Astrocyte (in vitro differentiated cells and primary cell): ENCODE results near the gene RFX8. TPM values are rescaled to one million over a fixed set of nuclear protein-coding genes. Genes with fewer than 3 reads are reported as not detected.

Source experiments
- DNase-seq: peaks from one replicate; pipeline ENCODE4 v3.0.0-alpha.2; 2010; ENCODE audit warnings: low read depth
- FAIRE-seq: peaks from 2 replicates; lab custom pipeline; 2011; peaks lifted over from hg19 to GRCh38; lab: Jason Lieb, UNC
- H2AFZ ChIP-seq: 2 replicates; pipeline ENCODE4 v1.6.0; 2012; ENCODE audit warnings: low read depth, low read length, inconsistent platforms
- H3K27ac ChIP-seq: 2 replicates; pipeline ENCODE4 v1.5.1; 2011; ENCODE audit warnings: low read depth, low read length, inconsistent platforms
- H3K27me3 ChIP-seq: 2 replicates; pipeline ENCODE4 v1.6.0; 2011; ENCODE audit warnings: low read length, inconsistent platforms; ENCODE audit not compliant: insufficient read depth
- H3K36me3 ChIP-seq: 2 replicates; pipeline ENCODE4 v1.5.1; 2011; ENCODE audit warnings: low read length, inconsistent platforms; ENCODE audit not compliant: insufficient read depth
- H3K4me1 ChIP-seq: 2 replicates; pipeline ENCODE4 v1.5.1; 2011; ENCODE audit warnings: low read length, inconsistent platforms; ENCODE audit not compliant: insufficient read depth
- H3K4me2 ChIP-seq: 2 replicates; pipeline ENCODE4 v1.6.0; 2012; ENCODE audit warnings: low read length, inconsistent platforms
- H3K4me3 ChIP-seq: 2 replicates; pipeline ENCODE4 v1.5.1; 2011; ENCODE audit warnings: low read depth, mild to moderate bottlenecking, low read length, inconsistent platforms; ENCODE audit not compliant: insufficient read depth
- H3K79me2 ChIP-seq: 2 replicates; pipeline ENCODE4 v1.6.0; 2012; ENCODE audit warnings: mild to moderate bottlenecking, low read length, inconsistent platforms; ENCODE audit not compliant: insufficient read depth
- H3K9ac ChIP-seq: 2 replicates; pipeline ENCODE4 v1.6.0; 2012; ENCODE audit warnings: mild to moderate bottlenecking, low read length, inconsistent platforms
- H3K9me3 ChIP-seq: 2 replicates; pipeline ENCODE4 v1.5.1; 2012; ENCODE audit warnings: low read depth, mild to moderate bottlenecking, low read length, inconsistent platforms; ENCODE audit not compliant: insufficient read depth
- H4K20me1 ChIP-seq: 2 replicates; pipeline ENCODE4 v1.6.0; 2012; ENCODE audit warnings: low read length, inconsistent platforms; ENCODE audit not compliant: insufficient read depth
- H3K27ac Mint-ChIP-seq: one replicate; pipeline ENCODE4 v1.8.0; 2021; ENCODE audit warnings: mild to moderate bottlenecking, mixed read lengths; ENCODE audit not compliant: unreplicated experiment
- H3K27me3 Mint-ChIP-seq: one replicate; pipeline ENCODE4 v1.8.0; 2021; ENCODE audit warnings: low read depth, mixed read lengths; ENCODE audit not compliant: unreplicated experiment
- H3K36me3 Mint-ChIP-seq: one replicate; pipeline ENCODE4 v1.8.0; 2021; ENCODE audit warnings: low read depth, mixed read lengths; ENCODE audit not compliant: unreplicated experiment
- H3K4me1 Mint-ChIP-seq: one replicate; pipeline ENCODE4 v1.8.0; 2021; ENCODE audit warnings: low read depth, mixed read lengths; ENCODE audit not compliant: unreplicated experiment
- H3K4me3 Mint-ChIP-seq: one replicate; pipeline ENCODE4 v1.8.0; 2021; ENCODE audit warnings: mild to moderate bottlenecking, moderate library complexity, mixed read lengths; ENCODE audit not compliant: unreplicated experiment
- H3K9me3 Mint-ChIP-seq: one replicate; pipeline ENCODE4 v1.8.0; 2021; ENCODE audit warnings: mild to moderate bottlenecking, mixed read lengths; ENCODE audit not compliant: unreplicated experiment
- EZH2 ChIP-seq: IDR thresholded peaks from 2 replicates; pipeline ENCODE4 v1.6.1; 2012; ENCODE audit warnings: mild to moderate bottlenecking, low read length, inconsistent platforms; ENCODE audit not compliant: insufficient read depth
- total RNA-seq: library from RNA; stranded (reverse); gene quantifications from 2 replicates; pipeline ENCODE4 v1.2.1, GENCODE V29; 2021
- TF ChIP-seq, protein P1 (sequence below): IDR thresholded peaks from 2 replicates; pipeline ENCODE4 v1.5.1; 2011; ENCODE audit warnings: low read depth, mild to moderate bottlenecking, inconsistent platforms, low read length, moderate library complexity; ENCODE audit not compliant: insufficient read depth

Gene RFX8
- total RNA-seq, 1 donor from 2014 or later: not detected

DNA sequence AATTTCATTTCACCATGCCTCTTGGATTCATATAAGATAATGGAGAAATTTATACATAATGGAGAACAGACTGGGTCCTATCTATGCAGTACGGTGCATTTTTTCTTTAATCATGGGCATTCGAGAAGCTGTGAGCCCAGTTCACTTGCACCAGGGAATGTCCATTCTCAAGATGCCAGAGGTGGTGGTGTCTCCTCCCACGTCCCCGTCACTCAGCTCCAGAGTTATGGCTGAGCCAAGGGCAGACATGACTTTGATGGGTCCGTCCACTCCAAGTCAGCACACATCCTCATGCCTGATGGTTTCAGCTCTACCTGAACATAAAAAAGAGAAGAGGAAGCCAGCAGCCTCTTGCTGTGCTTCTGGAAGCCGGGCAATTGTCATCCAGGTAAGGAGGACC is 45.5 kb downstream of the RFX8 start:
- H3K36me3 Mint-ChIP-seq: no peaks in the 10 kb centered on the region
- H3K4me3 Mint-ChIP-seq: no peak overlapping the region
- H3K4me3 ChIP-seq: no peak overlapping the region
- H3K27me3 ChIP-seq: no peaks in the 10 kb centered on the region
- no peaks in the 10 kb centered on the region for H3K79me2 ChIP-seq
- no peaks in the 10 kb centered on the region for H3K9me3 ChIP-seq
- peaks cover 20% of the 10 kb centered on the region for H3K27me3 Mint-ChIP-seq
- peaks cover 3% of the 10 kb centered on the region for H3K9me3 Mint-ChIP-seq
- no peak overlapping the region for H3K27ac ChIP-seq
- no peak overlapping the region for H3K9ac ChIP-seq
- no peak for TF ChIP-seq EZH2
- TF ChIP-seq, protein P1, sequence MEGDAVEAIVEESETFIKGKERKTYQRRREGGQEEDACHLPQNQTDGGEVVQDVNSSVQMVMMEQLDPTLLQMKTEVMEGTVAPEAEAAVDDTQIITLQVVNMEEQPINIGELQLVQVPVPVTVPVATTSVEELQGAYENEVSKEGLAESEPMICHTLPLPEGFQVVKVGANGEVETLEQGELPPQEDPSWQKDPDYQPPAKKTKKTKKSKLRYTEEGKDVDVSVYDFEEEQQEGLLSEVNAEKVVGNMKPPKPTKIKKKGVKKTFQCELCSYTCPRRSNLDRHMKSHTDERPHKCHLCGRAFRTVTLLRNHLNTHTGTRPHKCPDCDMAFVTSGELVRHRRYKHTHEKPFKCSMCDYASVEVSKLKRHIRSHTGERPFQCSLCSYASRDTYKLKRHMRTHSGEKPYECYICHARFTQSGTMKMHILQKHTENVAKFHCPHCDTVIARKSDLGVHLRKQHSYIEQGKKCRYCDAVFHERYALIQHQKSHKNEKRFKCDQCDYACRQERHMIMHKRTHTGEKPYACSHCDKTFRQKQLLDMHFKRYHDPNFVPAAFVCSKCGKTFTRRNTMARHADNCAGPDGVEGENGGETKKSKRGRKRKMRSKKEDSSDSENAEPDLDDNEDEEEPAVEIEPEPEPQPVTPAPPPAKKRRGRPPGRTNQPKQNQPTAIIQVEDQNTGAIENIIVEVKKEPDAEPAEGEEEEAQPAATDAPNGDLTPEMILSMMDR: no peak
- DNase-seq (no peak), FAIRE-seq (no peak)
- H2AFZ ChIP-seq: no peak overlapping the region
- H3K36me3 ChIP-seq: no peaks in the 10 kb centered on the region
- H3K4me1 ChIP-seq: peaks cover 11% of the 10 kb centered on the region
- no peaks in the 10 kb centered on the region for H4K20me1 ChIP-seq
- no peaks in the 10 kb centered on the region for H3K4me1 Mint-ChIP-seq
- H3K27ac Mint-ChIP-seq: no peak overlapping the region
- no peak overlapping the region for H3K4me2 ChIP-seq

DNA sequence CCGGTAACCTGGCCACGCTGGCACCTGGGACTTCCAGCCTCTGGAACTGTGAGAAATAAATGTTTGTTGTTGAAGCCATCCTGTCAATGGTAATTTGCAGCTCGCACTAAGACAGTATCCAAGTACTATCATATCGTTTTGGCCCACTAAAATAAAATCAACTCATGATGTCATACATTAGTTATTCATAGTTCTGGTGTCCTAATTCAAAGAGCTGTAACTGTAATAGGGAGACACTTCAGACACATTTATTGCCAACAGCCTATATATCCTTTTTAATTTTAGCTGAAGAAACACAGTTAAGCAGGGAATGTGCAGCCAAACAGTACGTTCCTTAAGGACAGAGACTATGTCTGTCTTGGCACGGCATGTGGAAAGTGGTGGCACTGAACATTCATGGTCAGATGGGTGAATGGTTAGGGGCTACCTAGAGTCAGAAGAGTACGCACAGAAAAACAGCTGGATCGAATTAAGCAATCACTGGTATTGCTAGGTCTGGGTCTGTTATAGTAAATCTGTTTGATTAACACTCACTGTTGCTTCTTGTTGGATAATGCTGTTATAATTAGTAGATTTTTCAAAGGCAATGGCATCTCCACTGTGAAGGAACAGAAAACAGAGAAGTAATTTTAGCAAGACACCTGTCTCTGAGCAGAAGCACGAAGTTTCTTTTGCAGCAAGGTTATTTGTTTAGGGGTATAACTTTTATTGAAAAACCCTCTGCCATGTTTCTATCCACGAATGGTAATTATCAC is 46.3 kb downstream of the RFX8 start:
- no peaks in the 10 kb centered on the region for H3K27me3 ChIP-seq
- no peaks in the 10 kb centered on the region for H3K36me3 Mint-ChIP-seq
- H3K9me3 ChIP-seq: no peaks in the 10 kb centered on the region
- no peak overlapping the region for H3K27ac ChIP-seq
- no peak overlapping the region for H3K9ac ChIP-seq
- DNase-seq: no peak
- H3K27ac Mint-ChIP-seq: no peak overlapping the region
- H3K27me3 Mint-ChIP-seq: peaks cover 17% of the 10 kb centered on the region
- H3K4me1 Mint-ChIP-seq: no peaks in the 10 kb centered on the region
- peaks cover 11% of the 10 kb centered on the region for H3K4me1 ChIP-seq
- TF ChIP-seq, protein P1: no peak
- TF ChIP-seq EZH2: no peak
- no peak overlapping the region for H2AFZ ChIP-seq
- FAIRE-seq: no peak
- no peak overlapping the region for H3K4me3 Mint-ChIP-seq
- H3K4me3 ChIP-seq: no peak overlapping the region
- no peaks in the 10 kb centered on the region for H4K20me1 ChIP-seq
- H3K36me3 ChIP-seq: no peaks in the 10 kb centered on the region
- H3K79me2 ChIP-seq: no peaks in the 10 kb centered on the region
- H3K9me3 Mint-ChIP-seq: peaks cover 8% of the 10 kb centered on the region
- H3K4me2 ChIP-seq: no peak overlapping the region

DNA sequence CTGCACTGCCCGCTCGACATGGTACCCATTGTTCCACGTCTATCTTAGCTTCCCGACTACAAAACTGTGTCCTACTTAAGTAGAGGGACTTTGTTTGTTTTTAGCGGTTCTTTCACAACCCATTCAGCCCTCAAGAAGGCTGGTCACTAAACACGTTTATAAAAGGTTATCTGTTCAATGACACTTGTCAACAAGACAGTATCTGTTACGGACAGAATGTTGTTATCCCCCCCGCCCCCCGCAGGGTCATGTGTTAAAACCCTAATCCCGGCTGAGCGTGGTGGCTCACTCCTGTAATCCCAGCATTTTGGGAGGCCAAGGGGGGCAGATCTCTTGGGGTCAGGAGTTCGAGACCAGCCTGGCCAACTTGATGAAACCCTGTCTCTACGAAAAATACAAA is 47.2 kb downstream of the RFX8 start:
- H2AFZ ChIP-seq: no peak overlapping the region
- FAIRE-seq (no peak), DNase-seq (no peak)
- TF ChIP-seq EZH2: no peak
- TF ChIP-seq, protein P1: no peak
- H3K4me1 ChIP-seq: peaks cover 2% of the 10 kb centered on the region
- Mint-ChIP-seq H3K27me3 (peaks cover 17% of the 10 kb centered on the region), H3K4me1 (no peaks in the 10 kb centered on the region), H3K27ac (no peak overlapping the region), H3K36me3 (no peaks in the 10 kb centered on the region), H3K9me3 (peaks cover 9% of the 10 kb centered on the region), H3K4me3 (no peak overlapping the region)
- H3K79me2 ChIP-seq: no peaks in the 10 kb centered on the region
- H3K4me2 ChIP-seq: no peak overlapping the region
- H3K36me3 ChIP-seq: no peaks in the 10 kb centered on the region
- H3K4me3 ChIP-seq: no peak overlapping the region
- no peak overlapping the region for H3K9ac ChIP-seq
- no peak overlapping the region for H3K27ac ChIP-seq
- H3K9me3 ChIP-seq: no peaks in the 10 kb centered on the region
- no peaks in the 10 kb centered on the region for H4K20me1 ChIP-seq
- H3K27me3 ChIP-seq: no peaks in the 10 kb centered on the region
